ENCODE results near the gene RPS6KB1.

- TF ChIP-seq EZH2 (IDR thresholded peaks at IDR 0.05; ENCODE audit: borderline replicate concordance) (no peak), CTCF (IDR thresholded peaks at IDR 0.05; ENCODE audit: poor library complexity) (peak; percentile 68), EZH2phosphoT487 (IDR thresholded peaks at IDR 0.05; ENCODE audit: low read depth, severe bottlenecking, unreplicated experiment) (no peak)
Measured at GRCh38 chr17:59859444-59860025, 33.4 kb upstream of the RPS6KB1 start.
